ENCODE measurements around the gene PSD4. TPM values are rescaled to one million over a fixed set of nuclear protein-coding genes. Genes with fewer than 3 reads are reported as not detected.

The PSD4 gene
- total RNA-seq, 1 donor = 47.2 TPM

GRCh38 chr2:113212245-113213060 is 38.7 kb downstream of the PSD4 start:
- no peak overlapping the region for H3K4me3 ChIP-seq (ENCODE audit: low read length)
- peaks cover 15% of the 10 kb centered on the region for H3K4me1 ChIP-seq (ENCODE audit: insufficient read depth, low read length)
- no peaks in the 10 kb centered on the region for H3K9me3 ChIP-seq (ENCODE audit: low read depth, low read length)
- no peaks in the 10 kb centered on the region for H3K27me3 ChIP-seq (ENCODE audit: insufficient read depth, low read length)

- Histone ChIP-seq H3K27me3 (ENCODE audit: insufficient read depth, low read length) (no peaks in the 10 kb centered on the region), H3K4me3 (ENCODE audit: low read length) (no peak overlapping the region), H3K9me3 (ENCODE audit: low read depth, low read length) (no peaks in the 10 kb centered on the region), H3K4me1 (ENCODE audit: insufficient read depth, low read length) (peaks cover 24% of the 10 kb centered on the region)
These were observed 39.5 kb downstream of the PSD4 start for GRCh38 chr2:113213061-113213930.

GRCh38 chr2:113214141-113214540 is 40.4 kb downstream of the PSD4 start:
- H3K9me3 ChIP-seq (ENCODE audit: low read depth, low read length) = no peaks in the 10 kb centered on the region
- H3K4me3 ChIP-seq (ENCODE audit: low read length) = no peak overlapping the region
- H3K27me3 ChIP-seq (ENCODE audit: insufficient read depth, low read length) = no peaks in the 10 kb centered on the region
- H3K4me1 ChIP-seq (ENCODE audit: insufficient read depth, low read length) = peaks cover 32% of the 10 kb centered on the region

GRCh38 chr2:113215056-113215455 is 41.3 kb downstream of the PSD4 start:
- H3K9me3 ChIP-seq (ENCODE audit: low read depth, low read length) = no peaks in the 10 kb centered on the region
- peaks cover 39% of the 10 kb centered on the region for H3K4me1 ChIP-seq (ENCODE audit: insufficient read depth, low read length)
- no peak overlapping the region for H3K4me3 ChIP-seq (ENCODE audit: low read length)
- no peaks in the 10 kb centered on the region for H3K27me3 ChIP-seq (ENCODE audit: insufficient read depth, low read length)

DNA sequence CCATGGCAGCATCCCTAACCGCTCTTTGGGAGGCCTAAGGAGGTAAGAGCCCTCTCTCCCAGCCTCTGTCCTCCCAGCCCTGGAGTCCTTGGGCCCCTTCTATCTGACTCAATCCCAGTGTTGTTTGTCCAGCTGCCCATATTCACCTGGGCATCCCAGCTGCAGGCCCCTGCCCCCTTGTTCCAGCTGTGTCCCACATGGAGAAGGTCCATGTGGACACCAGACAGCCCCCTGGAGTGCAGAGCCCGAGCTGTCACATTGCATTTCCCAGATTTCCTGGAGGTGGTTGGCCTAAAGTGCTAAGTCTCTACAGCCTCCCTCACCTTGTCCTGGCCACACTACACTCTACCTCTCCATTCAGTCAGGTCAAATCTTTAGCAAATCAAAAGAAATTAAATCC is 42.5 kb downstream of the PSD4 start:
- Histone ChIP-seq H3K4me1 (ENCODE audit: insufficient read depth, low read length) (peaks cover 40% of the 10 kb centered on the region), H3K4me3 (ENCODE audit: low read length) (no peak overlapping the region), H3K27me3 (ENCODE audit: insufficient read depth, low read length) (no peaks in the 10 kb centered on the region), H3K9me3 (ENCODE audit: low read depth, low read length) (no peaks in the 10 kb centered on the region)

DNA sequence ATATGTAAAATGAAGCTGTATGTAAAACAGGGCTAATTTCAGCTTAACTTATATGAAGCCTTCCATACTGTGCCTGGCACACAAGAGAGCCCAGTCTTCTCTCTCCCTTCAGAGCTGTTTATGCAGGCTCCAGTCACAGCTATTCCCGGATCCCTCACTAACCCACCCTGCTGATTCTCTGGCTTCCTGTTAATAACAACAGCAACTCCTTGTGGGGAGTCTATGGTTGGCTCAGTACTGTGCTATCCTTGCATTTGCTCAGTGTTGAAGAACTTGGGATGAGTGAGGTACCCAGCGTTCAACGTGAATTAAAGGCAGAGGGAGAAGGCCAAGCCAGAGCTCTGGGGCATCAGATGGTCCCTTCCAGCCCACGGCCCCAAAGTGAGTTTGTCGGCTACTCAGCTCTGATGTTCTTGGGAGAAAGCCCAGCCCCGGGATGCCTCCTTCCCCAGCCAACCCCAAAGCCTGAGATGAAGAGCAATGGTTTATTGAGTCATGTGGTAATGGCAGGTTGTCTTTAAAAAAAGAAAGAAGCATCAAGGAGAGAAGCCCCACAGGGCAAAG is 43.2 kb downstream of the PSD4 start:
- no peaks in the 10 kb centered on the region for H3K27me3 ChIP-seq (ENCODE audit: insufficient read depth, low read length)
- no peak overlapping the region for H3K4me3 ChIP-seq (ENCODE audit: low read length)
- peaks cover 33% of the 10 kb centered on the region for H3K4me1 ChIP-seq (ENCODE audit: insufficient read depth, low read length)
- no peaks in the 10 kb centered on the region for H3K9me3 ChIP-seq (ENCODE audit: low read depth, low read length)

DNA sequence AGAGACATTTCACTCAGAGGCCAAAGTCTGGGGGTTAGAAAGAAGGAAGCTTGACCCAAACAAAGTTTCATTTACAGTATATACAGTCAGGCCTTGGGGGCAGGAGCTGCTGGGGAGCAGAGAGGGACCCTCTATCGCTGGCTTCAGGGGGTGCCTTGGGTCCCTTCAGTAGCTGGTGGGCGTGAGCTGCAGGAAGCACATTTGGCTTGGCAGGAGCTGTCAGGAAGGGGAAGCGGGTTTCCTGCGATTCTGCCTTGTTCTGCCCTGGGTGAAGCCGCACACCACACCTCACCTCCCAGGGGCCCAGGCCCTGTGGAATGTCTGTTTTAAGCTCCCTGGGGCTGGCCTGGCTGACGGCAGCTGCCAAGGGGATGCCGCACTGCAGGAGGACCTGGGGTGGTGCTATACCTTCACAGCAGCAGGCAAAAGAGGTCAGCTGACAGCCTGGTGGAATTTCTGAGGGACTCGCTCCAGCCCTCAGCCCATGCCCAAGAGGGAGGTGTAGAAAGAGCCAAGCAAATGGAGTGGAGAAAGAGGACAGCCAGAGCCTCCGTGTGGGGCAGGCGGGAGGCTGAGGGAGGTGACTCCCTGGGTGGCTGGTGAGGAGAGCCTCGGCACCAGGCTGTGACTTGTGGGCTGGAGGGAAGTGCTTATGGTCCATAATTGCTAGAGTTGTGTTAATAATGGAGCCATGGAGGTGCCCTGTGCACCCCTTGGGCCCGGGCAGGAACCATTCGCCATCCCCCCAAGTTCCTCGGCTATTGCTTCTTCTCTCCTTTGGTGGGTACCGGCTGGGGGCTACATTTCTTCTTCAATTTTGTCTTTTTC is 43.9 kb downstream of the PSD4 start:
- no peaks in the 10 kb centered on the region for H3K27me3 ChIP-seq (ENCODE audit: insufficient read depth, low read length)
- H3K4me3 ChIP-seq (ENCODE audit: low read length) = no peak overlapping the region
- no peaks in the 10 kb centered on the region for H3K9me3 ChIP-seq (ENCODE audit: low read depth, low read length)
- peaks cover 31% of the 10 kb centered on the region for H3K4me1 ChIP-seq (ENCODE audit: insufficient read depth, low read length)

DNA sequence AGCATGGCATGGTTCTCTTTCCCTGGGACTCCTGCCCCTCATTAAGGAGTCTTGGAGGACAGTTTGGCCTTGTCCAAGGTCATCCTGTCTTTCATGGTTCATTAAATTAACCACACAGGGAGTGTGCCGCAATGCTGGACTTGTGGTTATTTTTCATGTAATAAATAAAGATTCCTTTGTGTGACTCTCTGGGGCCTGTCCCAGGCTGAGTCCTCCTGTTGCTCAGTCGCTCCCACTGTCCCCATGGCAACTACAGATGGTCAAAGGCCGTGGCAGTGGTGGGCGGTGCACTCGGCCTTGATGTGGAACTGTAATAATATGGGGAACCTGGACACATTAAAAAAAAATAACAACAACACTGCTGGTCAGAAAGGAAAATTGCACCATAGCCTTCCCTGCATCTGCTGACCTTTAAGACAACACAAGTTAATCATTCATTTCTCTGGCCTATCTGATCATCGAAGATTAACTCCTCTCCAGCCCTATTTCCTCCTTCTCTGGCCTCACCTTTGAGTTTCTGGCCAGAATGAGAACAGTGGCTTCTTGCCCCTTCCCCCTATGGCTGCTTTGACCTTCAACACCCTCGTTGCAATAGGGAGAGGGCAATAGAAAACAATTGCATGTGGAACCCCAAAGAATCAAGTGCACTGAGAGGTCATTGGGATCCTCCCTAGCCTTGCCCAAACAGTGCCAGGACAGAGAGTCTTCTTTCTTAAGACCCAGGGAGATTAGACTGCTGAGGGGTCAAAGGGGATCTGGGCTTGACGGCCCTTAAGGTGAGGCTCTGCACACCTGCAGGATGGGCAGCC is 44.7 kb downstream of the PSD4 start:
- no peak overlapping the region for H3K4me3 ChIP-seq (ENCODE audit: low read length)
- peaks cover 31% of the 10 kb centered on the region for H3K4me1 ChIP-seq (ENCODE audit: insufficient read depth, low read length)
- H3K9me3 ChIP-seq (ENCODE audit: low read depth, low read length) = no peaks in the 10 kb centered on the region
- no peaks in the 10 kb centered on the region for H3K27me3 ChIP-seq (ENCODE audit: insufficient read depth, low read length)

- Histone ChIP-seq H3K9me3 (ENCODE audit: low read depth, low read length) (no peaks in the 10 kb centered on the region), H3K4me3 (ENCODE audit: low read length) (no peak overlapping the region), H3K27me3 (ENCODE audit: insufficient read depth, low read length) (no peaks in the 10 kb centered on the region), H3K4me1 (ENCODE audit: insufficient read depth, low read length) (peaks cover 31% of the 10 kb centered on the region)
These were observed 45.3 kb downstream of the PSD4 start for GRCh38 chr2:113219092-113219441.

- H3K4me1 ChIP-seq (ENCODE audit: insufficient read depth, low read length) = peaks cover 31% of the 10 kb centered on the region
- no peak overlapping the region for H3K4me3 ChIP-seq (ENCODE audit: low read length)
- H3K27me3 ChIP-seq (ENCODE audit: insufficient read depth, low read length) = no peaks in the 10 kb centered on the region
- H3K9me3 ChIP-seq (ENCODE audit: low read depth, low read length) = no peaks in the 10 kb centered on the region
These were observed 45.7 kb downstream of the PSD4 start for GRCh38 chr2:113219525-113219888.

DNA sequence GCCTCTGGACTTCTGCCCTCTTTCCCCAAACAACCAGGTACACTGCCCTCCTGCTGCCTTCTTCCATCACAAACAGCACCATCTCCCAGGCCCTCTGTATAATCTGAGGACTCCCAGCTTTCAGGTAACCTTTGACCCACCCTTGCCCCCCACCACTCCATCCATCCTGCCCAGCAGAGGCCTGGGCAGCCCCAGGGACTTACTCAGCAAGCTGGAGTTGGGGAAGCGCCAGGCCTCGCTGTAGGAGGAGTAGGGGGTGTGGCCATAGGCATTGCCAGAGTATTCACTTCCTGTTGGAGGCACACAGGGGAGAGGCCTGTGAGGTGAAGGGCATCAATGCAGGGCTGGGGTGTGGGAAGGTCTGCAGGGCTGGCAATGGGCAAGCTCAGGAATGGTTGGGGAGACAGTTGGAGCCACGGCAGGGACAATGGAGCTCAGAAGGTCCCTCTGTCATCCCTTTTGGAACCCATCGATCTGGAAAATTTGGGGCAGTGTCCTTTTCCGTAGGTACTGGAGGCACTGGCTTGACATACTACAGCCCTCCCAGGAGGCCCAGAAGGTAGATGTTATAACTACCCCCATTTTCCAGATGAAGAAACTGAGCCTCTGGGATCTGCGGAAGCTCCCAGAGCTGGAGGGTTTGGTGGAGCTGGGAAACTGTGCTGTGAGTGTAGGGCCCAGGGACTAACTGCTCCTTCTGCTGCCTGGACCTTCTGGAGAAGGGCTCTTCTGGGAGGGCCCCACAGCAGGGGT is 46.3 kb downstream of the PSD4 start:
- no peaks in the 10 kb centered on the region for H3K9me3 ChIP-seq (ENCODE audit: low read depth, low read length)
- H3K4me1 ChIP-seq (ENCODE audit: insufficient read depth, low read length) = peaks cover 31% of the 10 kb centered on the region
- no peaks in the 10 kb centered on the region for H3K27me3 ChIP-seq (ENCODE audit: insufficient read depth, low read length)
- H3K4me3 ChIP-seq (ENCODE audit: low read length) = no peak overlapping the region

GRCh38 chr2:113220970-113221708 is 47.4 kb downstream of the PSD4 start:
- H3K4me1 ChIP-seq (ENCODE audit: insufficient read depth, low read length) = peaks cover 31% of the 10 kb centered on the region
- no peaks in the 10 kb centered on the region for H3K9me3 ChIP-seq (ENCODE audit: low read depth, low read length)
- H3K27me3 ChIP-seq (ENCODE audit: insufficient read depth, low read length) = no peaks in the 10 kb centered on the region
- no peak overlapping the region for H3K4me3 ChIP-seq (ENCODE audit: low read length)

- H3K4me3 ChIP-seq (ENCODE audit: low read length) = no peak overlapping the region
- H3K9me3 ChIP-seq (ENCODE audit: low read depth, low read length) = no peaks in the 10 kb centered on the region
- H3K27me3 ChIP-seq (ENCODE audit: insufficient read depth, low read length) = no peaks in the 10 kb centered on the region
- H3K4me1 ChIP-seq (ENCODE audit: insufficient read depth, low read length) = peaks cover 31% of the 10 kb centered on the region
These were observed 48.1 kb downstream of the PSD4 start for GRCh38 chr2:113221846-113222245.

Measured in mononuclear cell (primary cell).